Stimulated activated CD4-positive, alpha-beta T cell treated with anti-CD3 and anti-CD28 coated beads, Interleukin-4, amount 100 ng/mL, for 24 hours (primary cell): ENCODE data around the gene KRT37.
"Not testable (repeated sequence)": the region's sequence is repeated elsewhere in the genome, so short reads cannot be mapped to it uniquely, and the experiment has no call there.

Source experiments
- DNase-seq: peaks from one replicate; pipeline ENCODE4 v3.0.0-alpha.2; 2020

The KRT37 gene

DNA sequence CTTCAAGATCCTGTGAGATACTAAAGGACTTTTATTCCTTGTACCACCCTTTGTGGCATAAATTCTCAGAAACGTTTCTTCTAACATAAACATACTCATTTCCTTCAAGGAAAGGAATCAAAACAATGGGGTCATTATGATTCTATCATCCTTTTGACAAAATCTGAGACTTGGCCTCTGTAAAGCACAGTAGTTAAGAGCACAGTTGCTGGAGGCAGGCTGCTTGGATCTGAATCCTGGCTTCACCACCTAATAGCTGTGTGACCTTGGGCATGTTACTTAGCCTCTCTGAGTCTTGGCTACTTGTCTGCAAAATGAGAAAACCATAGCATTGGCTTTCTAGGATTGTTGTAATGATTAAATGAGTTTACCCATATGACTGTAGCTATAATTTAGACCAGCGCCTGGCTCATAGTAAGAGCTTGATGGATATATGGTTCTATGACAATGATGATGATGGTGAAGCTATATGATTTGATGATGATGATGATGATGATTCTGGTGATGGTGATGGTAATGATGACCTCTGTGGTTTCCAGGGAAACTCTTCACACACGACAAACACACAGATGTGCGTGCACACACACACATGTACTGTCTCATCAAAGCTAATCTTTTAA lies 20.9 kb downstream of the KRT37 start:
- DNase-seq, result no peak

DNA sequence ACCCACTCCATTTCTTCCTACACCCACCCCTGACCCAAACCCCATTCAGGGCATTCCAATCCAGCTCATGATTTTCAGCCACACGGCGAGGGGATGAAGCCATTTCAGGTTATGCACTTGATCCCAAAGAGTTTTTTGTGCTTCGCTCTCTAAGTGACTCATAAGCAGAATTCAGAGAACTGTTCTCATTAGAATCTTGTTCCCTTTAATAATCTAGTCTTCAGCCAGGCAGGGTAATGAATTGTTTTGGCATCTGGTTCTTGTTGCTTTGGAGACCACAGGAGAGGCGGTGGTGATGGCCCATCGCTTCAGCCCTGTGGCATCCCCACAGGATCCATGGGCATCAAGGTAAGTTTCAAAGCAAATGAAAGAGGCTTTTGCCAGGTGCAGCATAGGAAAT lies 22.2 kb downstream of the KRT37 start:
- DNase-seq, result no peak

DNA sequence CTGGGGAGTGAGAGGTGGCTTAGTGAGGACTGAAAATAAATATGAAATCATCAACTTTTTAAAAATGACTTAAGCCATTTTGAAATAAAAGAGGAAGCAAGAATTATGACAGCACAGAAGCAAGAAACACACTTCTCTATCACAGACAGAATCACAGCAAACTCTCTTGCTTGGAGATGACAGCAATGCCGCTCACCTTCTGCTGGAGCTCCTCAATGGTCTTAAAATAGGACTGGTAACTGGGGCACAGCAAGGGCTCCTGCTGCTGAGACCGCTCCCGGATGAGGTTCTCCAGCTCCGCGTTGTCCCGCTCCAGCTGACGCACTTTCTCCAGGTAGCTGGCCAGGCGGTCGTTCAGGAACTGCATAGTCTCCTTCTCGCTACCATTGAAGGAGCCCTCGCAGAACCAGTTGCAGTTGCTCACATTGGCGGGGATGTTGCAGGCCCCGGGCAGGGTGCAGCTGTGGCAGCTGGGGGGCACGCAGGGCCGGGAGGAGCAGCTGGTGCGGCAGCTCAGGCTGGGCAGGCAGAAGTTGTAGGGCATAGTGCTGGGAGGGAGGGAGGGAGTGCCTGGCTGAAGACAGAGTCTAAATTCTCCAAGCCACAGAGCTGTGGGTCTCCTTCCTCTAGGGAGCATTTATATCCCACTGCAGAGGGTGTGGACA lies 27.3 kb downstream of the KRT37 start, which contains the start of gene KRT31:
TSS of gene KRT31 (minus strand) at position 613 of the 665 bp plus-strand sequence. CDS start at position 544, 69 bp downstream.
- no peak for DNase-seq

DNA sequence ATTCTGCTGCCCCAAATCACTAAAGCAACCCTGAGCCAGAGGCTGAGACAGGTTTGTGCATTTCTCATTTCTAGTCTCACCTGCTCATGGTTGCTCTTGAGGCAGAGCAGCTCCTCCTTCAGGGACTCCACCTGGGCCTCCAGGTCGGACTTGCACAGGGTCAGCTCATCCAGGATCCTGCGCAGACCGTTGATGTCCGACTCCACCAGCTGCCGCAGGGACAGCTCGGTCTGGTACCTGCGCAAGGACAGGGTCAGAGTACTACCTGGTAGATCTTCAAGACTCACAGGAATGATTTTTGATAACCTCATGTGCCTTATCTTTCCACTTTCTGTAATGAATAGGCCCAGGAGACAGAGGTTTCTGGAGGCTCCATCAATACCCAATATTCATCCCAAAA lies 28.0 kb downstream of the KRT37 start:
- no peak for DNase-seq

DNA sequence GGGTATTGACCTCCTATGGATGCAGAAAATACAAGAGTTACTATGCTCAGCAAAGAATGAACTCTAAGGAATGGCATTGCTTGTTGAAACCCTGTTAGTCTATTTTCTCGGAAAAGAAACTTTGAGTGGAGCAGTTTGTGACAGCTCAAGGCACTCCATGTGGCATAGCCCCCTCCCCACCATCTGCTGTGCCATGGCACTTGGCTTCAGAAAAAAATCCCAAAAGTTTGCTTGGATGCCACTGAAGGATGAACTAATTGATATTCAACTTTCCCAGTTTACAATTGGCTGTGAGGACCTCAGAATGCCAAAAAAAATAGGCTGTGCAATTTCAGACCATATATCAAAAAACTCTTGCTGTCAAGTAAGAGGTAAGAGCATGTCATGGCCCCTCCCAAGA lies 28.8 kb downstream of the KRT37 start:
- DNase-seq, result no peak

DNA sequence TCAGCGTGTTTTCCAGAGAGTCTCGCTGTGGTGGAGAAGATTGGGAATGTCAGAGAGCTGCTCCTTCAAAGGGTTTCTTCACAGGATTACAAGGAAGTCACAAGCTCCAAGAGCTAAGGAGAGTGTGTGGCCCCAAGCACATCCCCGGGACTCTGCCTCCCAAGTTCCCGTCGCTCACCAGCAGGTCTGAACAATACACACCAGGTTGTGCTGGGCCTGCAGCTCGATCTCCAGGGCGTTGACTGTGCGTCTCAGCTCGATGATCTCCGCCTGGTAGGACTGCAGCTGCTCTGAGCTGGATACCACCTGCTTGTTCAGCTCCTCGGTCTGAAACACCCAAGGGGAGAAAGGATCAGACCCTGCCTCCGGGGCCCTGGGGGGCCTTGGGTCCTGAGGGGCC lies 29.3 kb downstream of the KRT37 start:
- not testable (repeated sequence) for DNase-seq

DNA sequence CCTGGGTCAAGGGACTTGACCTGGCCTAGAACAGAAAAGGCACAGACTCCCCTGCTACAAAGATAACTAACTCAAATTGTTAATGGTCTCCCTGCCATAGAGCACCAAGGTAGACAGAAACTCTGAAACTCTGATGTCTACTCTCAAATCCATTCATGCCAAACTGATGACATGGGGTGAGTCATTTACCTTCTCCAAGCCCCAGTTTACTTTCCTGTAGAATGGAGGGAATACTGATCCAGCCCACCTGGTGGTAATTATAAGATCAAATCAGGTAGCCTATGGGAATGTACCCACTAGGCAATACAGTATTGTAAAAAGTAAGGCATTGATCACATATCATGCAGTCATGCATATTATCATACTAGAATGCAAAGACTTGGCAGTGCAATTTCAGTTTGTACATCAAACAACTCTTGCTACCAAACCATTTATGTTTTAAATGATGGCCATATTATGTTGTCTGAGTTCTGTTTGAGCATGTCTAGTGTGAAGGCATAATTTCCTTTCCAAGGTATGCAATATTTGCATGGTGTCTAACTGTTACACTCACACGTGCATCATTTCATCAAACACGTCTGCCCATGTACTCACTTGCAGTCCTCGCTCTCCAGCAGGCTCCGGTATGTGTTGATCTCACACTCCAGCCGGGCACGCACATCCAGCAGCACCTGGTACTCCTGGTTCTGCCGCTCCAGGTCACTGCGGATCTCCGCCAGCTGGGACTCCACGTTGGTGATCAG lies 30.0 kb downstream of the KRT37 start:
- no peak for DNase-seq

DNA sequence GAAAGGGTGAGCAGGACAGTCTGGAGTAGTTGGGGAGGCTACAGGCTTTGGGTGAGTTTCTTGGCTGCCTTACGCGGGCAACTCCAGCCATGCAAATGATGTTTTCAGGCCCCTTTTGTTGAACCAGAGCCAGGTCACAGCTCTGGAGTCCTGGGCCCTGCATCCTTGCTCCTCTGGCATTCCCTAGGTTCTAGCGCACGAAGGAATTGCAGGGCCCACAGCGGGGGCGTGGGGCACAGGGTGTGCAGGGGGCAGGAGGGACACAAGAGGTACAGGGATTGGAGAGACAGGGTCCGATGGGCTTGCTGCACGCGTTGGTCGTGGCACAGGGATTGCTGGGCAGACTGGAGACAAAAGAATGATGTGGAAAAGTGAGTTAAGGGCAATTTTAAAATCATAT lies 30.6 kb downstream of the KRT37 start:
- DNase-seq, result no peak

DNA sequence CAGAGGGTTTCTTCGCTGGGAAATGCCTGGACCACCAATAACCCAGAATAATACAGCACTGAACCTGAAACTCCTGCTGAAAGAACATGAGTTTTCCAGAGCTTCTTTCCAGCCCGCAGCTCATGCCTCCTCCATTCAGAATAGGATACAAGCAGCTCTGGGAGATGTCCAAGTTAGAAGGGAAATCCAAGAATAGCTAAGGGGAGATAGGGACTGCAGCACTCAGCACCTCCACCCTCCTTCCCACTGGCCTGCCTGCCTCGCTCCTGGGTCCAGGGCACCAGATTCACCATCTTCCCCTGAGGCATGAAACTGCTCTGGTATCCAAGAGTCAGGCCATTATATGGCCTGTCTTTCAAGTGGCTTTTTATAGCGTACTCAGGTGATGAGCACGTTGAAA lies 31.1 kb downstream of the KRT37 start:
- no peak for DNase-seq

DNA sequence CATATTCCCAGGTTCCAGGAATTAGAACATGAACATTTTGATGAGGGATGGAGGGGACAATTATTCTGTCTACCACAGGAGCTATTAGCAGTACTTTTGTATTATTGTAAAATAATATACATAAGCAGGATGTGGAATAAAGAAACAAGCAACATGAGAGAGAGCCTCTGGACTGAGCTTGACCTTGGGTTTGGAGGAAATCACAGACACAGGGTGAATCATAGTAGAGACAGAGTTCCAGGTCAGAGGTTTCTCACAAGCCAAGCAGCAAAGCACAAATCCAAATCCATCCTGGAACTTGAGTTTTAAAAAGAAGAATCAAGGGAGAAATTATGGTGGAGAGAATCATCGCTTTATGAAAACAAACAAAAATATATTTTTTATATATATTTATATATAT lies 32.1 kb downstream of the KRT37 start:
- no peak for DNase-seq

DNA sequence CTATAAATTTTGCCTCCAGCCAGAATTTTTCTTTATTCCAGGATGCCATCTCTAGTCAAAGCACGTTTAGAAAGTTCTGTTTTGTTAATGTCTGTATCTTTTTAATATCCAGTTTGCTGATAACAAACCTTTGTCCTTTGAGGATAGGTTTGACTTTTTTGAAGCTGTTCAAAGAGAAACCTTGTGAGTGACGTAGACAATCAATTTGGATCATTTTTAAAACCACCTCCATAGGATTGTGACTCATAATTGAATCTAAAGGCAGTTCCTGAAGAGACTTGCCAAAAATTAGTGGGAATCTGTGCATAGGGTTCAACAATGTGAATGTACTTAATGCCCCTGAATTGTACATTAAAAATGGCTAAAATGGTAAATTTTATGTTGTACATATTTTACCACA lies 32.9 kb downstream of the KRT37 start:
- no peak for DNase-seq

DNA sequence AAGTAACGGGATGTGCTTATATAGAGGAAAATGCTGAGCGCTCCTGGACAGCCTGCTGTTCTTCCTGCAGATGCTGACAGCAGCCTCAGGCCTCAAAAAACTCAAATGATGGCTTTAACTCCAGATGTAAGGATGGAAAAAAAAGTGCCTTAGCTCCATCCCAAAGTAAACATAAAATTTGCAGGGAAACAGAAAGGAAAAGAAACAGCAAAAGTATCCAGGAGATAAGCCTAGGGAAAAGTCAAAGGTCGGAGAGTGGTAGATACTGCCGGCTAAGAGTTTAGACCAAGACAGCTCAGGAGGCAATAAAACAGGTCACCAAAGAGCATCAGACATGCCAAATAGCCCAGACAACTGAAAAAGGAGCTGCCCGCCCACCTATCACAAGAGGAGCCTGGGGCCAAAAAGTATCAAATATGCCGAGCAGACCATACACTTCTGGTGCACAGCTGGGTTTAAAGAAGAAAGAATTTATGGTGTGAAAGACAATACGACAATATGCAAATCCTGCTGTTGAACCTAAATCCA lies 33.9 kb downstream of the KRT37 start:
- no peak for DNase-seq

DNA sequence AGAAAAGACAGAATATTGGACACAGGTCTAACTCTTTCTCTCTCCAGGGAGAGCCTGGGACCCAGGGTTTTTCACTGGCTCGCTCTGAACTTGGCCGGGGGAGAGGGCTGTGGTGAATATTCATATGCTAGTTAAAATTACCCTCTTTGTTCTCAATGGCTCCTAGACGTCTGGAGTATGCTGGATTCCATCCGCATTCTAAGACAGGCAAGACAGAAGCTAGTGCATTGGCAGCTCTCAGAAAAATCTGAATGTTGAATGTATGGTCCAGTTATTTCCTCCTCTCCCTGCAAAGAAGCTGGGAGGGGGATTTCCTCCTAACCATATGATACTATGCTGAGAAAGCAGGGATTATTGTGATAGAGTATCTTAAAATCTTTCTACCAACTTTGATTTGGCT lies 36.7 kb downstream of the KRT37 start:
- DNase-seq, result no peak

DNA sequence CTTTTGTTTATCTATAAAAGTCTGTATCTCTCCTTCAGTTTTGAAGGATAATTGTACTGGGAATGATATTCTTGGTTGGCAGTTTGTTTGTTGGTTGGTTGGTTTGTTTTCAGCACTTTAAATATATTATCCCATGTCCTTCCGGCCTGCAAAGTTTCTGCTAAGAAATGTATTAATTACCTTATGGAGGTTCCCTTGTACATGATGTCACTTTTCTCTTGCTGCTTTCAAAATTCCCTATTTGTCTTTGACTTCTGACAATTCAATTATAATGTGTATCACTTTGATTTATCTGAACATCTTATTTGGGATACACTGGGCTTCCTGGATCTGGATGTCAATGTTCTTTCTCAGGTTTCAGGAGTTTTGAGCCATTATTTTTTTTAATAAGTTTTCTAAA lies 38.2 kb downstream of the KRT37 start:
- DNase-seq, result no peak

DNA sequence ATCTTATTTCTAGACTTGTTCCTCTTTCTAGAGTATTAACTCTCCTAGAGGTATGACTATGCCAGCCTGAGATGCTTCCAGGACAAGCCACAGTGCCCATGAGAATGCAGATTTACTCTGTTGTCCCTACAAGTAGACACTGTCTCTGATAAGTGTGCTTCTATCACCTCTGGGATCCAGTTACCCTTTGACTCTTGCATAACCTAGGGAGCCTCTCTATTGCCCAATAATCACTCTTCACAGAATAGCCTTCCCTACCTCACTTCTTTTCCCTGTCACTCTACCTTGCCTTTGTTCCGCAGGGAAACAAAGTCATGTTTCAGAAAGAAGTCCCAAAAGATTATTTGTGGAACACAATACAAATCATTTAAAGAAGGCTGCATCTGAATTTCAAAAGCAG lies 40.7 kb downstream of the KRT37 start:
- DNase-seq, result no peak

DNA sequence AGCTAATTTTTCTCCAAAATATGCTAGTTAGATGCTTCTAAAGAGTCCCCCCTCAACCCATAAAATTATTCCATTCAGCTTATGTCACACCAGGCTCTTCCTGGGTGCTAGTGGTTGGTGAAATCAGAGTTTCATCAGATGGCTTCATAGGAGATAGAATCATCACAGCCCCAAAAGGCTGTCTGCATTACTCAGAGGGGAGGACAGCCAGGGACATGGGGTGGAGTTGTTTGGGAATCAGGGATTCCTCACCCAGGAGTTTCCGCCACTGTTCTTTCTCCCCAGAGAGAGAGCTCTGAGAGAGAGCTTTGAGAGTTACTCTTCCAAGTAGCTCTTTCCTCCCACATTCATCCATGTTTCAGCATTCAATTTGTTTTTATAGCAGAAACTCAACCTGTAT lies 42.0 kb downstream of the KRT37 start:
- no peak for DNase-seq

DNA sequence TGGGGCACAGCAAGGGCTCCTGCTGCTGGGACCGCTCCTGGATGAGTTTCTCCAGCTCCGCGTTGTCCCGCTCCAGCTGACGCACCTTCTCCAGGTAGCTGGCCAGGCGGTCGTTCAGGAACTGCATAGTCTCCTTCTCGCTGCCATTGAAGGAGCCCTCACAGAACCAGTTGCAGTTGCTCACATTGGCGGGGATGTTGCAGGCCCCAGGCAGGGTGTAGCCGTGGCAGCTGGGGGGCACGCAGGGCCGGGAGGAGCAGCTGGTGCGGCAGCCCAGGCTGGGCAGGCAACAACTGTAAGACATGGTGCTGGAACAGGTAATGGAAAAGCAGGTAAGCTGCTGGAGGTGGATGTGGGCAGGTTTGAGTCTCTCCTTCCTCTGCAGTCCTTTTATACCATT lies 42.4 kb downstream of the KRT37 start, which contains the start of gene KRT34:
TSS of gene KRT34 (minus strand) at position 364 of the 400 bp plus-strand sequence. CDS start at position 304, 60 bp downstream.
- DNase-seq, result not testable (repeated sequence)

DNA sequence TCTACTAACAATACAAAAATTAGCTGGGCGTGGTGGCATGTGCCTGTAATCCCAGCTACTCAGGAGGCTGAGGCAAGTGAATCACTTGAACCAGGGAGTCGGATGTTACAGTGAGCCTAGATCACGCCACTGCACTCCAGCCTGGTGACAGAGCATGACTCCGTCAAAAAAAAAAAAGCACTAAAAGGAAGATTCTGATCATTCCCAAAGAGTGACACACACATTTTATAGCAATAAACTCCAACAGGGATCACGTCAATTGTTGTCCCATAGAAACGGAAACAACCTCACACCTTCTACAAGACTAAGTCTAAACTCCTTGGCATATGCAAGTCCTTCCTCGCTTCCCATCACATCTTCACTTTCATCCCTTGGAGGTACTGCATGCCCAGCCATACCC lies 44.3 kb downstream of the KRT37 start:
- DNase-seq, result not testable (repeated sequence)

DNA sequence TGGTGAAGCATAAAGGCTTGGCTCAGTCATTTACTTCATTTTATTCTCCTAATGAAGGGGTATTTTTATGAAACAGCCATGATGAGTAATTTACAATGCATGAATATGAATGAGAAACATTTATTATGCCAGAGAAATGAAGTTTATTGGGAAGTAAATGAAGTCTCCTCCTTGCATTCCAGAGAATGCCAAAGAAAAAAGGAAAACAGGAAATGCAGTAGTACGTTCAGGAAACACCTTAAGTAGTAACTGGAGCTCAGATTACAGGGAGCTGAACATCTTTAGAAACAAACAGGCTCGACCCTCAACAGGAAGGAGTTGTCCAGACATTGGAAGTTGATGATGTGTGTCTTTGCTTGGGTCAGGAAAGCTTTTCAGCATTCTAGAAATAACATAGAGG lies 46.8 kb downstream of the KRT37 start:
- DNase-seq, result no peak
